ENCODE measurements around the gene CSNK1G3.

Gene CSNK1G3

GRCh38 chr5:123651234-123651633 lies 139.3 kb downstream of the CSNK1G3 start:
- DNase-seq: no peak

GRCh38 chr5:123659011-123659410 lies 147.0 kb downstream of the CSNK1G3 start:
- no peak for DNase-seq

- DNase-seq: no peak
Measured at GRCh38 chr5:123659495-123659894, 147.5 kb downstream of the CSNK1G3 start.

GRCh38 chr5:123664961-123665360 lies 153.0 kb downstream of the CSNK1G3 start:
- DNase-seq: no peak

- DNase-seq: no peak
Measured at GRCh38 chr5:123665822-123666371, 153.9 kb downstream of the CSNK1G3 start.

Measured in NCI-H2171 treated with DMSO at 0.1 percent for 48 hours (cell line).